GM18499 (cell line): ENCODE results near the gene PDLIM1.
"Not testable (repeated sequence)": the region's sequence is repeated elsewhere in the genome, so short reads cannot be mapped to it uniquely, and the experiment has no call there.

Experiments used
- ATAC-seq: cut with Tn5 transposase; IDR thresholded peaks from one replicate; pipeline ENCODE4 v1.9.1; 2021; ENCODE audit warnings: moderate number of reproducible peaks; ENCODE audit not compliant: insufficient read depth, unreplicated experiment

The PDLIM1 gene

GRCh38 chr10:95228934-95229723 lies 61.7 kb downstream of the PDLIM1 start:
- ATAC-seq = not testable (repeated sequence)

GRCh38 chr10:95225136-95225535 lies 65.7 kb downstream of the PDLIM1 start:
- no peak for ATAC-seq

GRCh38 chr10:95221124-95221523 lies 69.7 kb downstream of the PDLIM1 start:
- ATAC-seq = no peak

GRCh38 chr10:95220539-95220938 lies 70.3 kb downstream of the PDLIM1 start:
- ATAC-seq = no peak

GRCh38 chr10:95217476-95217875 lies 73.3 kb downstream of the PDLIM1 start:
- no peak for ATAC-seq

GRCh38 chr10:95214793-95215192 lies 76.0 kb downstream of the PDLIM1 start:
- ATAC-seq = peak; percentile 87

GRCh38 chr10:95214369-95214768 lies 76.4 kb downstream of the PDLIM1 start:
- no peak for ATAC-seq

- no peak for ATAC-seq
These were observed 79.1 kb downstream of the PDLIM1 start for GRCh38 chr10:95211606-95212279.

GRCh38 chr10:95209509-95210127 lies 81.2 kb downstream of the PDLIM1 start:
- ATAC-seq = no peak

GRCh38 chr10:95208702-95209391 lies 82.0 kb downstream of the PDLIM1 start:
- no peak for ATAC-seq

- not testable (repeated sequence) for ATAC-seq
These were observed 87.9 kb downstream of the PDLIM1 start for GRCh38 chr10:95202865-95203264.

GRCh38 chr10:95201736-95202135 lies 89.1 kb downstream of the PDLIM1 start:
- ATAC-seq = no peak

GRCh38 chr10:95196046-95196445 lies 94.8 kb downstream of the PDLIM1 start:
- no peak for ATAC-seq

GRCh38 chr10:95193944-95194343 lies 96.9 kb downstream of the PDLIM1 start, which contains the start of gene ACSM6:
ACSM6 (plus strand) TSS chr10:95194238; CDS start chr10:95194486, 248 bp downstream.
- no peak for ATAC-seq

- ATAC-seq = no peak
These were observed 102.2 kb downstream of the PDLIM1 start for GRCh38 chr10:95188593-95188992.

GRCh38 chr10:95187617-95188016 lies 103.2 kb downstream of the PDLIM1 start:
- ATAC-seq = no peak
